Measurements from ENCODE around the gene UNC45A.
A peak's percentile ranks its signal among the peaks of the same experiment; 100 is the strongest.

Gene UNC45A

GRCh38 chr15:90954712-90955623 lies 19.9 kb downstream of the UNC45A start, which contains the start of gene RCCD1:
RCCD1 (plus strand) TSS chr15:90954884; CDS start chr15:90956735, 1,851 bp downstream.
- Histone ChIP-seq H3K4me1 (ENCODE audit: insufficient read depth, low read length, severe bottlenecking) (peaks cover 24% of the 10 kb centered on the region), H3K9ac (ENCODE audit: low read length) (peak within 1 kb of the TSS; percentile 94), H3K4me2 (ENCODE audit: low read length) (peak within 1 kb of the TSS; percentile 96), H3K36me3 (ENCODE audit: insufficient read depth, low read length) (peaks cover 39% of the 10 kb centered on the region), H4K20me1 (ENCODE audit: insufficient read depth, low read length) (no peaks in the 10 kb centered on the region), H3K9me3 (ENCODE audit: low read length) (no peaks in the 10 kb centered on the region), H3K9me2 (ENCODE audit: low read depth, low read length) (no peaks in the 10 kb centered on the region), H2AFZ (ENCODE audit: low read length) (no peak within 1 kb of the TSS), H3K27me3 (ENCODE audit: insufficient read depth, low read length) (no peaks in the 10 kb centered on the region), H3F3A (ENCODE audit: insufficient read depth, low read length) (no peaks in the 10 kb centered on the region), H3K4me3 (ENCODE audit: low read depth, low read length, poor library complexity, severe bottlenecking) (peak within 1 kb of the TSS; percentile 66), H3K27ac (ENCODE audit: low read depth, low read length, poor library complexity, severe bottlenecking) (peak within 1 kb of the TSS; percentile 98), H3K79me2 (ENCODE audit: insufficient read depth, low read length) (no peaks in the 10 kb centered on the region)
- TF ChIP-seq EZH2 (IDR thresholded peaks at IDR 0.05; ENCODE audit: borderline replicate concordance, low read length) (no peak), CTCF (IDR thresholded peaks at IDR 0.05; ENCODE audit: low read length) (no peak)

- H3K27ac ChIP-seq (ENCODE audit: low read depth, low read length, poor library complexity, severe bottlenecking) = peak overlapping the region; percentile 98
- H3K79me2 ChIP-seq (ENCODE audit: insufficient read depth, low read length) = no peaks in the 10 kb centered on the region
- no peaks in the 10 kb centered on the region for H3K9me3 ChIP-seq (ENCODE audit: low read length)
- H3F3A ChIP-seq (ENCODE audit: insufficient read depth, low read length) = no peaks in the 10 kb centered on the region
- peak overlapping the region; percentile 94 for H3K9ac ChIP-seq (ENCODE audit: low read length)
- H3K4me1 ChIP-seq (ENCODE audit: insufficient read depth, low read length, severe bottlenecking) = peaks cover 24% of the 10 kb centered on the region
- no peaks in the 10 kb centered on the region for H4K20me1 ChIP-seq (ENCODE audit: insufficient read depth, low read length)
- H3K4me2 ChIP-seq (ENCODE audit: low read length) = peak overlapping the region; percentile 96
- peaks cover 39% of the 10 kb centered on the region; the same call in 1 of the 2 replicates for H3K36me3 ChIP-seq (ENCODE audit: insufficient read depth, low read length)
- H3K9me2 ChIP-seq (ENCODE audit: low read depth, low read length) = no peaks in the 10 kb centered on the region
- H3K4me3 ChIP-seq (ENCODE audit: low read depth, low read length, poor library complexity, severe bottlenecking) = peak overlapping the region; percentile 66
- TF ChIP-seq EZH2 (IDR thresholded peaks at IDR 0.05; ENCODE audit: borderline replicate concordance, low read length) = no peak
- TF ChIP-seq CTCF (IDR thresholded peaks at IDR 0.05; ENCODE audit: low read length) = no peak
- H2AFZ ChIP-seq (ENCODE audit: low read length) = no peak overlapping the region
- H3K27me3 ChIP-seq (ENCODE audit: insufficient read depth, low read length) = no peaks in the 10 kb centered on the region
These were observed 20.7 kb downstream of the UNC45A start for GRCh38 chr15:90955624-90956273.

GRCh38 chr15:90956274-90957030 lies 21.4 kb downstream of the UNC45A start:
- Histone ChIP-seq H3K4me3 (ENCODE audit: low read depth, low read length, poor library complexity, severe bottlenecking) (peak overlapping the region; percentile 66), H3F3A (ENCODE audit: insufficient read depth, low read length) (no peaks in the 10 kb centered on the region), H2AFZ (ENCODE audit: low read length) (no peak overlapping the region), H3K36me3 (ENCODE audit: insufficient read depth, low read length) (peaks cover 39% of the 10 kb centered on the region), H4K20me1 (ENCODE audit: insufficient read depth, low read length) (no peaks in the 10 kb centered on the region), H3K4me2 (ENCODE audit: low read length) (peak overlapping the region; percentile 96), H3K4me1 (ENCODE audit: insufficient read depth, low read length, severe bottlenecking) (peaks cover 24% of the 10 kb centered on the region), H3K79me2 (ENCODE audit: insufficient read depth, low read length) (no peaks in the 10 kb centered on the region), H3K27me3 (ENCODE audit: insufficient read depth, low read length) (no peaks in the 10 kb centered on the region), H3K9me3 (ENCODE audit: low read length) (no peaks in the 10 kb centered on the region), H3K27ac (ENCODE audit: low read depth, low read length, poor library complexity, severe bottlenecking) (peak overlapping the region; percentile 98), H3K9me2 (ENCODE audit: low read depth, low read length) (no peaks in the 10 kb centered on the region), H3K9ac (ENCODE audit: low read length) (peak overlapping the region; percentile 94)
- TF ChIP-seq CTCF (IDR thresholded peaks at IDR 0.05; ENCODE audit: low read length) (peak; percentile 97), EZH2 (IDR thresholded peaks at IDR 0.05; ENCODE audit: borderline replicate concordance, low read length) (no peak)

Measured in OCI-LY1 (cell line).